ENCODE data around the gene ASTN1.

The ASTN1 gene

DNA sequence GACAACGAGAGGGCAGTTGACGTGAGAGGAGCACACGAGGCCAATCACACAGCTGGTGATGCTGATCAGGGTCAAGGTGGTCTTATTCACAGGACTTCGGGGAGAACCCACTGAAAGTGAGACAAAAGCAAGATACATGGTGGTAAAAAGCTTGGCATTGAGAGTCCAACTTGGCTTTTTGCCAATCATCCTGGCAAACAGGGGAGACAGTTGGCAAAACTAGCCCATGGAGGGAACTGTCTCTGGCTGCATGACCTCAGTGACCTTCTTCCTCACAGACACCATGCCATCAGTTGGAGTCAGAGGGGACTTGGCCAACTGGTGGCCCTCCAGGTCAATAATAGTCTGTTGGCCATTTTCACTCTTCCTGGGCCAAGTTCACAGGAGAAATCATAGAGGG lies 139.9 kb downstream of the ASTN1 start:
- DNase-seq: no peak

DNA sequence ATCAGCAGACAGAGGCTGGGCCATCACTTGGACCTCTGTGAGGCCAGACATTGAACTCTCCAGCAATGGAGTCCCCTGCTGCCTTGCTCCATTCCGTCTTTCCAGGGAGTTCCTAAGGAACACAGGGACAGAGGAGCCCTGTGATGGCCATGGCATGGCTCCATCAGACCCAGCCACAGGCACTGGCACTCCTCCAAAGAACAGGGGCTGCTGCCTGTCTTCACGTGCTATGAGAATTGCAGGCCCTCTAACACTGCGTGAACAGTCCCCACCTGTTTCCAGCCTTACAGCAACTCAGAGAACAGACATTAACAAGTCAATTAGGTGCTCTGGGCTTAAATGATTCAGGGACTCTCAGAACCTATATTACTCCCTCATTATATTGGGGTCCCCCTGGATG lies 140.8 kb downstream of the ASTN1 start:
- DNase-seq: no peak

DNA sequence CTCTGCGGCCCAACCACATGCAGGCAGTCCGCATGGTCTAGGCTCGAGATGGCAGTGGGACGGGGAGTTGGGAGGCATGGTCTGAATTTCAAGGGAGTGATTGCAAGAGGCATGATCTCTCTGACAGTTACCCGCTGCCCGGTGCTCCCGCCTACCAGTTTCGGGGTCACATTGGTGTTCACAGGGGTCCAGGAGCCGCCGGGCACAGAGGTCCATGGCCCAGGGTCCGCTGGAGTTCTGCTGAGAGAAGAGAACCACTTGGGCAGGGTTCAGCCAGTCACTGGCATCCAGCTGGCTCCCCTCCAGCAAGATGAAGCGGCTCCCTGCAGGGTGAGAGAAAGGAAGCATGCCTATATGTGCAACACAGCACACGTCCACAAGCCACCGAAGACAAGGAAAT lies 141.3 kb downstream of the ASTN1 start:
- DNase-seq: no peak

DNA sequence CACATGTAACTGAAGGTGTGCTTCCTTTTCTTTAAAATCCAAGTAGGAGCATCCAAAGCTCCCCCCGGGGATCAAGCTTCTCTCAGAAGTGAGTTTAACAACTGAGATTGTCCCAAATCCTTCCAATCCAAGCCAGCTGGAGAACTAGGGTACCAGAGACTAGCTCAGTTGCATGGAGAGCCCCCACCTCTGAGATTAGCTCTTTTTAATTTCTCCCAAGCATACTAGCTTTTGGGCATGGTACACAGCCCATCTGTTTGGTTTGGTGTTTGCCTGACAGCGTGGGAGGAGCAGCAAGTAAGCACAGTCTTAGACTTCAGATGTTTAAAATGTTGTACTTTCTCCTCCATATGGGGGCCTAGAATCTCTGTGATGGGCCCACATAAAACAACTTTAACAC lies 142.8 kb downstream of the ASTN1 start:
- no peak for DNase-seq

DNA sequence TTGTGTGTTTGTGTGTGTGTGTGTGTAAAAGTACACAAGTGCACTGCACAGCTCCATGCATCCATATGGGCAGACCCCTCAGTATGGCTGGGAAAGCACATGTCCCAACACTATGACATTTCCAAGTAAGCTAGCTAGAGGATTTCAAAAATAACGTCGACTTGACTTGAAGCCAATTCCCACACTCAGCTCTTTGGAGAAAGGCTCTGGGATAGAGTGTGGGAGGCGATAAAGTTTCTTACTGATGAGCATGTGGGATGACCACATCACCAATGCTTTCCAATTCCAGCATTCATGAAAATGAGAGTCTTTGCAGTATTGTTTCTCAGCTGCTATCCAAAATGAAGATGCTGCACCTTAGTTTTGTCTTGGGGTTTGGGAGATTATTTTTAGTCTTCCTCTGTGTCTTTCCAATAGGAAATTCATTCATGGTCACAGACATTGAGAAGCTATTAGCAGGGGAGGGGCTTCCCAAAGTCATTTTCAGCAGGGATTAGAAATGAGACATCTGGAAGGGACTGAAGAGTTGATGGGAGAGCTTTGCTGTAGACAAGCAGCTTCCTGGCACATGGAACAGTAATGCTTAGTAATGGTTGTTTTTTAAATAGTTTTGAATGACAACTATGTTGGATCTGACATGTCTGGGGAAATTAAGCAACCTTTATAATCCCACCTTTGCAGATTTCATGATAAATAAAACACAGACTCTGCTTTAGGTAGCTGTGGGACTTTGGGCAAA lies 143.5 kb downstream of the ASTN1 start:
- no peak for DNase-seq

DNA sequence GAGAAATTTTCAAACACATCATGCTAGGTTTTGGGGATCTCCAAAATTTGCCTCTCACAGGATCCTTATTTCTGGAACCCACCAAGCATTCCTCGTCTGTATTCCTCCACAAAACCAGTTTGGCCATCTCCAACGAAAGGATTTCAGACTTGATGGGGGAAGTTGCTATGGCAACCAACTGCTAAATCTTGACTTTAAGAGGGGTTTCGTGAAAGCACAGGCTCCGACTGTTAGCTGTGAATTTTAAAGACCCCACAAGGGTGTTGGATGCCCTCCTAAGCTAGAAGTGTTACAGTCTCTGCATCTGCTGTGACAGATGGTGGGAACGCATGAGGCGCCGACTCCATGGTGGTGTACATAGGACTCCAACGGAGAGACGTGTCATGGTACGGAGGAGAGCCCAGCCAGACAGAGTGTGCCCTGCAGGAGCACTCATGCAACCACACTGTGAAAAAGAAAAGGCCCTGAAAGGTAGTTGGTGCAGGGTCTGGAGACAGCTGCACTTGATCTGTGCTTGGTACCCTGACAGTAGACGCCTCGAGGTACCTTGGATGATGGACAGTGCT lies 147.1 kb downstream of the ASTN1 start:
- DNase-seq: no peak

DNA sequence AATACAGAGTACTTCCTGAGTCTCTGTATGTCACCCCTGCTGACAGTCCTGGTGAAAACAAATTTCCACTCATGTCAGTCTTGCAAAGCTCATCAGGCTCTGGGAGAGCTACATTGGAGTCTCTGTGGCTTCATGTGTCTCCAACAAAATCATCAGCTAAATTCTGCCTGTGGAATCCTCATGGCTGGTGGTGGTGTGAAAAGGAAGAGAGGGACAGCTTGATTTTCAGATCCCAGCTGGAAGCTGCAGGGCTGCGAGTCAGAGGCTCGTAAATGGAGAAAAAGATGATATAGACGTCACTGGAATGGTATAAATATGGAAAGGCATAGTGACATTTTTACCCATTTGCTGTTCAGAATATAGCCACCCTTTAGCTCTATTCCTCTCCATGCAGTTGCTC lies 150.2 kb downstream of the ASTN1 start:
- DNase-seq: no peak

DNA sequence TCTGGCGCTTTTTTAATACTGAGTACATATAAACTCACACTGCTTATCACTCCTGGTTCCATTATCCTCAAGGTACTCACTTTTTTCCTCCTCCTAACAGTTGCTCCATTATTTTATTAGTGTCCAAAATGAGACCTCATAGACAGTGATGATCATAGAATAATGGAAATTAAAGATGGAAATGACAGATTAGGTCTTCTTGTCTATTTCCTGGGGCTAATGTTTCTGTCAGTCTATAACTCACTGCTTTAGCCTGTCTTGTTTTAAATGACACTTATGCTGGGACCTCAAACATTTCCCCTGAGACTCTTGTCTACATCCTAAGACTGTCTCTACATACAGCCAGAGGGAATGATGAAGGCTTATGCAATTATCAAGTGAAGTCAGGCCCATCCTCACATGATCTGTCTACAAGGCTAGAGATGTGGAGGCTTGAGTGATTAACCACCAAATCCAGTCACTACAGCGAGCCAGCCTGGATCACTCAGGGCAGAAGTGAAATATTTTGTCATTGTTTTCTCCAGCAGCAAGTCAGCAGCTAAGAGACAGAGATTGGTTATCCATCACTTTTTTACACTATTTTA lies 152.1 kb downstream of the ASTN1 start:
- DNase-seq: no peak

DNA sequence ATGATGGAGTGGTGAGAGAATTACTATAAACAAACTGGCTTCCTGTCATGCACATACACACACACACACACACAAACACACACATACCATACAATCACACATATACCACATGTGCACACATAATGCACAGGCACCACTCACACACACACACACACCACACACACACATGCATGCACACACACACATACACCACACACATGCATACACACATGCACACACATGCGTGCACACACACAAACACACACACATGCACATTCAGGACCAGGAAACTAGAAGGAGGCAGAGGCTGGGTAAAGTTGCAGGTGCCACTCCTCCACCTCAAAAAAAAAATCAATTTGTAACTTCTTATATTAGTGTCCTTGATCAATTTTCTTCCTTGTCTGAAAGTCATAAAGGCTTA lies 153.0 kb downstream of the ASTN1 start:
- DNase-seq: no peak

DNA sequence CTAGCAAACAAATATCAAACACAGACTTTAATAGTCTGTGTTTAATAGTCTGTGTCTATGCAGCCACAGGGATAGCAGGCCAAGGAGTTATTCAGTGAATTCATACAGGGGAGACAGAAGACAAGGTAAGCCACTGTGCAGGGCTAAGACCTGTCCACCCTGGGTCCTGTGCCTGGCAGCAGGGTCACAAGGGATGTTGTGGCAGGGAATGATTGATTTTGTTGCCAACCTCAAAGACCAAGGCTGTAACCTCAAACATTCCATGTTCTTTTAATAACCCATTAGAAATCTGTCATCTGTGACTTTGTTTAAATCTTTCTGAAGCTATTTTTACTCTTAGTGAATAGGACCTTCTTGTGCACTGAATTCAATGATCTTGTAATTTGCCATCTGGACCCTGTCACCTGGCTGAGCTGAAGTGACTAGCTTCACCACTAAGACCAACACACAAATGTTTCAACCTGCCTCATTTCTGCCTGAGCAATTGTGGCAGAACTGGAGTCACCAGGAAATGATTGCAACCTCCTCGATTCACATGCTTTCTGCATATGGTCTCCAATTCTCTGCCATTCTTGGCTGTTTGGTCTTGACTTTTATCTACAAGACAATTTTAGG lies 154.2 kb downstream of the ASTN1 start:
- DNase-seq: no peak

DNA sequence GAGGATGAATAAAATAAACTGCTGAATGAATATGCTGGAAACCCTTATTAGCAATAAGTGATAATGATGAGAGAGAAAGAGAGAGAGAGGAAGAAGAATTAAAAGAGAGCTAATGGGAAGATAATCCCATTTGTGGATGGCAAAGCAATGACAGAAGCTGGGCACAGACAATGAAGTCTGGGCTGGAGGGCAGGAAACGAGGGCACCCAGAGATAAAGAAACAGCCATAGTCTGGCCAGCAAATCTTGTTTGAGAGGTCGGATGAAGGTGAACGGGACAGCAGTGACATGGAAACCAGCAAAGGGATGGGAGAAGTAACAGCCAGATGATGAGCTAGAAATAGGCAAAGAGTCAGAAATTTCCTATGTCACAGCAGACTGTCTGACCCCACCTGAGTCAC lies 155.9 kb downstream of the ASTN1 start:
- DNase-seq: no peak

DNA sequence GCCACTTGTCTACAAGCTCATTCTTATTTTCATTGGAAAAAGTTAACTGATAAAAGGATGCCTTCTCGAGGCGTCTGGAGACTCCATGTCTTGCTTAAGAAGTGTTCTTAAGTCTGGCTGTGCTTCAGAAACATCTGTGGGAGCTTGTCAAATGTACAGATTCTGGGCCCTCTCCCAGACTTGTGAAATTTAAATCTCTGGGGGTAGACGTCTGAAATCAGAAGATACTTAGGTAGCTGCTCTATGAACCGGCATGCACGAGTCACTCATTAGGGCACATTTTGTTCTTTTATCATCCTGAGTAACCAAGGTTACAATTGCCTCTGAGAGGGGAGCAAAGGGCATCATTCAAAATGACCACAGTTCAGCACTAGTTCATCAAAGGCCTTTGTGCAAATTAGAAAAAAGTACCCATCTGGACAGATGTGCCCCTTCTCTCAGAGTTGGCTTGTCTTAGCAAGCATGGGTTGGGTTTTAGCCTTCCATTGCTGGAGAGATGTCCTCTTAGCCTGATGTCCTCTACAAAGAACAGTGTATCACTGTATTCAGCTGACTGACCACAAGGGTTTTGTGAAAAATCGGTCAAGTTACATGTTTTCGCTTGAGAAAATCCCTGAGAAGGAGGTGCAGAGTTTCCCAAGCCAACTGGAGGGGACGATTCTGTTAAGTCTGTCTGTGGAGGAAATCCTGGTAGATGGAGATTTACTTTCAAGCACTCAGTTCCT lies 156.9 kb downstream of the ASTN1 start:
- no peak for DNase-seq

DNA sequence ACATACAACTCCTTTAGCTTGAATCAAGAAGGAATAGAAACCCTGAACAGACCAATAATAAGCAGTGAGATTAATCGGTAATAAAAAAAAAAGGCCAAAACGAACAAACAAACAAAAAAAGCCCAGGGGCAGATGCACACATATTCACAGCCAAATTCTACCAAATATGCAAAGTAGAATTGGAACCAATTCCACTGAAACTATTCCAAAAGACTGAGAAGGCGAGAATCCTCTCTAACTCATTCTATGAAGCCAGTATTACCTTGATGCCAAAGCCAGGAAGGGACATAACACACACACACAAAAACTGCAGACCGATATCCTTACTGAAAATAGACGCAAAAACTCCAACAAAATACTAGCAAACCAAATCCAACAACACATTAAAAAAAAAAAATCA lies 161.6 kb downstream of the ASTN1 start:
- no peak for DNase-seq

DNA sequence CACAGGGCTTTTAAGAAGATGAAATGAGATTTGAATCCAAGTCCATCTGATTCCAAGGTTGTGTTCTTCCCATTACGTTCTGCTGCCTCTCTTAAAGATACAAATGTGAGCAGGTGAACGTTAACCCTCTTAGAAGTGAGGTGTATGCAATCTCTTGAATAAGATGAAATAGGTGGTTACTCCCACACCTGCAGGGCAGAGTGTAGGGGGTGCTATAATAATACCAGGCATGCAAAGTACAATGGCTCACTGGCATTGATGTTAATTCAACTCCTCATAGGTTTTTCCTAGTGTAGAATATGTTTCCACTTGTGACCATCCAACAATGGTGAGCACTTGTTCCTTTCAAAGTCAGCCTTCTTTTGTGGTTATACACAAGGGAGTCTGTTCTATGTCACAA lies 163.0 kb downstream of the ASTN1 start:
- DNase-seq: no peak

DNA sequence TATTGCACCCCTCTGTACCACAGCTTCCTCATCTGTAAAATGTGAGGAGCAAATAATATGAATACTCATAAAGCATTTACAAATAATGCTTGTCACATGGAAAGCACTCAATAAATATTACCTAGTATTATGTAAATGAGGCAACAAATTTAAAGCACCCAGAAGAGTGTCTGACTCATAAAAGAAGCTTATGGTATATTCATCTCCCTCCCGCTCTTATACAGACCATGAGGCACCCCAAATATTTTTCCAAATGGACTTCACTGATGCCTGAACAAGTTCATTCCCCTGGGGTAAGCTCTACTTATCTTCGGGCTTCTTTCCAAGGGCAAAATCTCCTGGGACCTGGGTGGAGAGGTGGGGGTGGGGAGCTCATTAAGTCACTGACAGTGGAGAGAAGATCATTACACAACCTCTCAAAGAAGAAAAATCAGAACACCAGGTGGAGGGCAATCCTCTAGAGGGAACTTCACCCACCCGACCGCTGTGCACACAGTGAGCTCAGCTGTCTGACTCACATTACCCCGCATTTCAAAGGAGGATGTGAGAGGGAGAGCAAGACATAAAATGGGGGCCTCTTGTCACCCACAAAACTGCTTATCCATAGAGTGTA lies 166.2 kb downstream of the ASTN1 start:
- no peak for DNase-seq

DNA sequence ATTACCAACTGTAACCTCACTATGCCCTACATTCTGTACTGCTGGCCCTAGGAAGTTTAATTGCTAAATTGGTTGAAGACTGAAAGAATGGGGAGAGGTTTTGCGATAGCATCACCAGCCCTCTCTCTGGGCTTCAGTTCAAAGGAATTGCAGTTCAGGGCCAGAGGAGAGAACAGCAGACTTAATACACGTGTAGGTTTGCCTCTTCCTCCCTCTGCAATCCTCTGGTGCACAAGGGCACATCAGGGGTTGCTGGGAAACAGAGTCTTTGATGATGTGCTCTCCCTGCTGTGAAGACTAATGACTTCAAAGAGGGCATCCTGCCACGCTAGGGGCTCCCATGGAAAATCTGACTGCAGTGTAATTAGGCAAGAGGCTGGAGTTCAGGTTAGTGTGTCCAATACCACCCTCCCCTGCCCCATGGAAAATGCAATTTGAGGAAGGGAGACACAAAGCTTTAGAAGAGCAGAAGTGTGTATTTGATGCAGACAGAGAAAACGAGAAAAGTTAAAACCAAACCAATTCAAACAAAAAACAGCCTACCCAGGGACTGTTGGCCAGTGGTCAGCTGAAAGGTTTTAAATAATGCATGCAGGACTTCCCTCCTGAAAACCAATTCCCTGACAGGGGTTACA lies 167.9 kb downstream of the ASTN1 start:
- DNase-seq: no peak

DNA sequence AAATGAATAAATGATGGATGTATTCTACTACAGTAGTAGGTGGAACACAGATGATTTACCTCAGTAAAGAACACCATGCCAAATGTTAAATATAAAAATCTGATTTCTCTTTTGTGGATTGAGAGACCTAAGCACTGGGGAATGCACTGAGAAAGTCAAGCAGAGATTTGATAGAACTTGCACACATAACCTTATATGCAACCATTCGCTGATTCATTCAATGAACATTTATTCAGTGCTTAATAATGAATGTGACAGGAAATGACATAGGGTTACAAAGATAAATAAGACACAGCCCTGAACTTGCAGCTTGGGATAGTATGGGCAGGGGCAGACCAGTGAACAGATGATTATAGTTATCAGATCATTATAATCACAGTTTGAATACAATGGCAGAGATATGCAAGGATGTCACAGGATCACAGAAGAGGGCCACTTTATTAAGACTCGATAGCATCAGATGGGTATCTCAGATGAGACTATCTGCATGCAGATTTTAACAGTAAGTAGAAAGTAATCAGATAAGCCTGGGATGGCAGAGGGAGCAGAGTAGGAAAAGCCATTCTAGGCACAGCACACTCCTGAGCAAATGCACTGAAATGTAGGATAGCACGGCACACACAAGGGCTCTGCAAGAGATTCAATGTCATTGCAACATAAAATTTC lies 169.4 kb downstream of the ASTN1 start:
- no peak for DNase-seq

DNA sequence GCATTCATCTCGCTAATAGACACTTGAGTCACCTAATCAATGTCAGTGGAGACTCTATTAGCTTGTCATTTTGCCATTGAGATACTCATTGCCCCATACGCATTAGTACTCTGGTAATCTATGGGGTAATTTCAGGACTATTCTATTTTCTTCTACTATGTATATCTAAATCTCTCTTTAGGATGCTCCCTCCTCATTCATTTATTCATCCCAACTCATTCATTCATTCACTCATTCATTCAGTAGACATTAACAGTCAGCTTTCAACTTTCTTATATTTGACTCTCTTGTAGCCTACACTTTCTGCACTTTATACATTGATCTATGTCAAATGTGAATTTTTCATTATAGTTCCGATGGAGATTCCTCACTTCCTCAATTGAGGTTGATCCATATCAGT lies 170.9 kb downstream of the ASTN1 start:
- DNase-seq: no peak

DNA sequence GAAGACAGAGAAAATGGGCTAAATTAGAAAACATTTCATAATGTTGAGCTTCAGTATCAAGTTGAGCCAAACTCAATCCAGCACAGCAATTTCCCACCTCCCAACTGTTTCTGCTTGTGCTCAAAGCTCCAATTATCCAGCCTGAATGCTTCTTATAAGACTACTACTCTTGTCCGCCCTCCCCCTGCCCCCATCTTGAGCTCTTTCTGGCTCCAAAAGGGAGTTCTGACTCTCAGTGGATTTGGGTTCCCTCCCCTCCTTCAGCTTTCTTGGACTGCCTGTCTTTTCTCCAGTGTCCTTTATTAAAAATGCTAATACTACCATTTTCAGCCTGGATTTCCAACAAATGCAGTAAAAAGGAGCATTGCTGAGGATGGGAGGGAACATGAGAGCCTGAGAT lies 174.8 kb downstream of the ASTN1 start:
- DNase-seq: no peak

DNA sequence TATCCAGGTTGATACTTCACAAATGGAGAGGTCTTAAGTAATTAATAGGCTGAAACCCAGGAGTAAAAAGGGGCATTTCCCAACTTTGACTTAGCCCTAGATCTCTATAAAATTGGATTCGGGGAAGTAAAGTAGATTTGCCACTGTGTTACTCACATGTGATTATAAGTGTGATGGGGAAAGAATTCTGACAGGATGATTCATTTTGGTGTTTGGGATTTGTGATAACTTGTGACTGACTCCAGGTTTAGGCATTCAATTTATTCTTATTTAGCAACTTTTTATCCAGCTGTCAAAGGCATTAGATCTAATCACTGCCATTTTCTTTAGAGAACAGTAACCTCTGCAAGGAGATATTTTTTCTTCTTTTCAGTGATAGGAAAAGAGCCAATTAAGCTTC lies 175.5 kb downstream of the ASTN1 start:
- DNase-seq: no peak

DNA sequence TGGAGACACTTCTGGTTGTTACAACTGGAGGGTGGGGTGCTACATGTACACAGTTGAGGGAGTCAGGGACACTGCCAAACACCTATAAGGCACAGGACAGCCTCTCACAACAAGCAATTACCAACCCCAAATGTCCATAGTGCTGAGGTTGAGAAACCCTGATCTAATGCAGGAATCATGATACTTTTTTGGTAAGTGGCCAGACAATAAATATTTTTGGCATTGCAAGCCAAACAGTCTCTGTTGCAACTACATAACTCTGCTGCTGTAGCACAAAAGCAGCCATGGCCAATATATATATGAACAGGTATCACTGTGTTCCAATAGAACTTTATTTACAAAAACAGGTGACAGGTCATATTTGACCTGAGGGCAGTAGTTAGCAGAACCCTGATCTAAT lies 177.5 kb downstream of the ASTN1 start:
- no peak for DNase-seq

DNA sequence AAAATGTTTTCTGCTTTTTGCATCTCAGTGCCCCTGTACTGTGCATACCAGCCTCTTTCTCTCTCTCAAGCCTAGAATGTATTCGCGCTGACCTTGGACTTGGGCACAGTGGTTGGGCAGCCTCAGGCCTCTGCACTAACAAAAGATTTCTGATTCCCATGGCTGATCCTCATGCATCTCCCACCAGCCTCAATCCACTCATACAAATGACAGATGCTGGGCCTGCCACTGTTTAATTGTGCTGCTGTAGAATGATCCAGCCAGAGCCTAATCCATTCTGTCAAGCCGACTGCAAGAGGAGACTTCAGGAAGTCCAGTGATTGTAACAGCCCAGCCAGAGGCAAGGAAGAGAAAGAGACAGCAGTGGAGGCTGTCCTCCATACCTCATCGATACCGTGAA lies 180.8 kb downstream of the ASTN1 start:
- no peak for DNase-seq
